Tibial nerve (tissue), 4 donors: ENCODE measurements around the gene HPS5.

Source experiments
- EP300 ChIP-seq, 2 donors: sonication (generic); formaldehyde crosslinking; IDR thresholded peaks; one replicate each; pipeline ENCODE4 v1.6.1; 2017; ENCODE audit warnings: antibody characterized with exemption in 2 of 2, mild to moderate bottlenecking in 1 of 2
- POLR2A ChIP-seq, 2 donors: fragments of 450-650 bp; IDR thresholded peaks; one replicate each; pipeline ENCODE4 v1.6.1; 2017; ENCODE audit warnings: antibody characterized with exemption in 2 of 2, mild to moderate bottlenecking in 2 of 2, moderate library complexity in 2 of 2
- TF ChIP-seq, protein P1 (sequence below), 5 experiments: fragments of 200-600 bp in 3 of 5; fragments of 450-650 bp in 2 of 5; sonication (generic) in 3 of 5; IDR thresholded peaks; one replicate each; pipeline ENCODE4 v1.5.1; 2016 to 2019; ENCODE audit warnings: antibody characterized with exemption in 5 of 5, mild to moderate bottlenecking in 3 of 5, moderate library complexity in 2 of 5

GRCh38 chr11:18371279-18371678, 49.3 kb upstream of the HPS5 start:
- TF ChIP-seq, protein P1, sequence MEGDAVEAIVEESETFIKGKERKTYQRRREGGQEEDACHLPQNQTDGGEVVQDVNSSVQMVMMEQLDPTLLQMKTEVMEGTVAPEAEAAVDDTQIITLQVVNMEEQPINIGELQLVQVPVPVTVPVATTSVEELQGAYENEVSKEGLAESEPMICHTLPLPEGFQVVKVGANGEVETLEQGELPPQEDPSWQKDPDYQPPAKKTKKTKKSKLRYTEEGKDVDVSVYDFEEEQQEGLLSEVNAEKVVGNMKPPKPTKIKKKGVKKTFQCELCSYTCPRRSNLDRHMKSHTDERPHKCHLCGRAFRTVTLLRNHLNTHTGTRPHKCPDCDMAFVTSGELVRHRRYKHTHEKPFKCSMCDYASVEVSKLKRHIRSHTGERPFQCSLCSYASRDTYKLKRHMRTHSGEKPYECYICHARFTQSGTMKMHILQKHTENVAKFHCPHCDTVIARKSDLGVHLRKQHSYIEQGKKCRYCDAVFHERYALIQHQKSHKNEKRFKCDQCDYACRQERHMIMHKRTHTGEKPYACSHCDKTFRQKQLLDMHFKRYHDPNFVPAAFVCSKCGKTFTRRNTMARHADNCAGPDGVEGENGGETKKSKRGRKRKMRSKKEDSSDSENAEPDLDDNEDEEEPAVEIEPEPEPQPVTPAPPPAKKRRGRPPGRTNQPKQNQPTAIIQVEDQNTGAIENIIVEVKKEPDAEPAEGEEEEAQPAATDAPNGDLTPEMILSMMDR (IDR thresholded peaks at IDR 0.05) = no peak
- TF ChIP-seq EP300 (IDR thresholded peaks at IDR 0.05) (no peak), POLR2A (IDR thresholded peaks at IDR 0.05) (no peak)
